Smooth muscle cell (in vitro differentiated cells): ENCODE data around the gene TKT. TPM values are rescaled to one million over a fixed set of nuclear protein-coding genes. Genes with fewer than 3 reads are reported as not detected.
A peak's percentile ranks its signal among the peaks of the same experiment; 100 is the strongest.

ENCODE experiments used
- DNase-seq: peaks from one replicate; lab custom pipeline; 2025; ENCODE audit not compliant: unreplicated experiment; lab: John Stamatoyannopoulos, UW
- H2AFZ ChIP-seq: fragments of 200-600 bp; sonication (generic); 2 replicates; pipeline ENCODE4 v1.6.0; 2016; ENCODE audit warnings: antibody characterized with exemption, low read depth, mild to moderate bottlenecking
- H3F3A ChIP-seq: fragments of 200-600 bp; sonication (generic); 2 replicates; pipeline ENCODE4 v1.6.0; 2017; ENCODE audit warnings: antibody characterized with exemption, low read depth
- H3K27ac ChIP-seq: fragments of 200-600 bp; sonication (generic); 2 replicates; pipeline ENCODE4 v1.5.1; 2016; ENCODE audit warnings: low read depth, mild to moderate bottlenecking
- H3K27me3 ChIP-seq: fragments of 200-600 bp; sonication (generic); 2 replicates; pipeline ENCODE4 v1.6.1; 2016; ENCODE audit warnings: low read depth, mild to moderate bottlenecking
- H3K36me3 ChIP-seq: fragments of 200-600 bp; sonication (generic); 2 replicates; pipeline ENCODE4 v1.5.1; 2016; ENCODE audit warnings: low read depth
- H3K4me1 ChIP-seq: fragments of 200-600 bp; sonication (generic); 2 replicates; pipeline ENCODE4 v1.5.1; 2016; ENCODE audit warnings: low read depth
- H3K4me2 ChIP-seq: fragments of 200-600 bp; sonication (generic); 2 replicates; pipeline ENCODE4 v1.6.0; 2016; ENCODE audit warnings: mild to moderate bottlenecking
- H3K4me3 ChIP-seq: fragments of 200-600 bp; sonication (generic); 2 replicates; pipeline ENCODE4 v1.5.1; 2016; ENCODE audit warnings: mild to moderate bottlenecking
- H3K79me2 ChIP-seq: fragments of 200-600 bp; sonication (generic); 2 replicates; pipeline ENCODE4 v1.6.0; 2016; ENCODE audit warnings: low read depth, mild to moderate bottlenecking
- H3K9ac ChIP-seq: fragments of 200-600 bp; sonication (generic); 2 replicates; pipeline ENCODE4 v1.6.0; 2016; ENCODE audit warnings: low read depth
- H3K9me3 ChIP-seq: fragments of 200-600 bp; sonication (generic); replicated peaks from 2 replicates; pipeline ENCODE4 v1.5.1; 2016; ENCODE audit warnings: low read depth
- H4K20me1 ChIP-seq: fragments of 200-600 bp; sonication (generic); 2 replicates; pipeline ENCODE4 v1.6.0; 2016; ENCODE audit warnings: low read depth
- CTCF ChIP-seq: fragments of 200-600 bp; sonication (generic); IDR thresholded peaks from 2 replicates; pipeline ENCODE4 v1.5.1; 2017; ENCODE audit warnings: borderline replicate concordance, mild to moderate bottlenecking, antibody characterized with exemption; ENCODE audit not compliant: insufficient read depth, poor library complexity, severe bottlenecking
- WGBS: methylation state at CpG from one replicate; pipeline ENCODE4 v1.1.7; 2016; ENCODE audit warnings: low lambda C conversion rate; 5-methylcytosine and 5-hydroxymethylcytosine counted together
- polyA plus RNA-seq: library from polyadenylated mRNA; unstranded; fragments of >200 nt; fragmentation: Nextera tagmentation; extraction: Ambion mirVana; gene quantifications from 2 replicates; pipeline ENCODE4 v1.2.1, GENCODE V29; 2016
- total RNA-seq: library from RNA; depleted of rRNA; stranded (reverse); fragments of >200 nt; gene quantifications from 2 replicates; pipeline ENCODE4 v1.2.3, GENCODE V29; 2014

The TKT gene
- total and polyA plus RNA-seq, 2 experiments from 2014 or later: 124 to 138 TPM

- peaks cover 34% of the 10 kb centered on the region for H3K79me2 ChIP-seq
- no peaks in the 10 kb centered on the region for H3K27me3 ChIP-seq
- no peak overlapping the region for H2AFZ ChIP-seq
- H3K9ac ChIP-seq: peak overlapping the region; percentile 13
- peak overlapping the region; percentile 43 for H3K4me2 ChIP-seq
- H3K4me3 ChIP-seq: no peak overlapping the region
- H3F3A ChIP-seq: peaks cover 28% of the 10 kb centered on the region
- H4K20me1 ChIP-seq: peaks cover 34% of the 10 kb centered on the region
- no peaks in the 10 kb centered on the region for H3K36me3 ChIP-seq
- DNase-seq: no peak
- H3K27ac ChIP-seq: peak overlapping the region; percentile 91
- WGBS: 96% methylated on average over 6 of the region's 6 CpGs
- peaks cover 12% of the 10 kb centered on the region for H3K4me1 ChIP-seq
- TF ChIP-seq CTCF: no peak
- H3K9me3 ChIP-seq: no peaks in the 10 kb centered on the region
Measured at GRCh38 chr3:53238051-53238850, 17.6 kb downstream of the TKT start.

- Histone ChIP-seq H4K20me1 (peaks cover 15% of the 10 kb centered on the region), H3F3A (peaks cover 28% of the 10 kb centered on the region), H3K27ac (peak overlapping the region; percentile 91), H3K9ac (peak overlapping the region; percentile 9), H3K79me2 (peaks cover 14% of the 10 kb centered on the region), H3K36me3 (no peaks in the 10 kb centered on the region), H2AFZ (no peak overlapping the region), H3K27me3 (no peaks in the 10 kb centered on the region), H3K4me3 (no peak overlapping the region), H3K4me1 (peaks cover 7% of the 10 kb centered on the region), H3K9me3 (no peaks in the 10 kb centered on the region), H3K4me2 (peak overlapping the region; percentile 56)
- WGBS: 47% methylated on average over 9 of the region's 9 CpGs
- no peak for DNase-seq
- no peak for TF ChIP-seq CTCF
Measured at GRCh38 chr3:53236112-53236841, 19.5 kb downstream of the TKT start.

- no peak overlapping the region for H2AFZ ChIP-seq
Measured at GRCh38 chr3:53235545-53235944, 20.3 kb downstream of the TKT start.

More at GRCh38 chr3:53235545-53235944, 20.3 kb downstream of the TKT start:
- DNase-seq: no peak
- Histone ChIP-seq H3K9me3 (no peaks in the 10 kb centered on the region), H3K9ac (no peak overlapping the region), H3K4me1 (peaks cover 7% of the 10 kb centered on the region), H3K36me3 (no peaks in the 10 kb centered on the region), H3K79me2 (peaks cover 8% of the 10 kb centered on the region), H3F3A (peaks cover 23% of the 10 kb centered on the region), H3K4me2 (no peak overlapping the region), H3K27me3 (no peaks in the 10 kb centered on the region), H4K20me1 (peaks cover 7% of the 10 kb centered on the region), H3K4me3 (no peak overlapping the region), H3K27ac (peak overlapping the region; percentile 91)
- TF ChIP-seq CTCF: no peak
- 76% methylated on average over 6 of the region's 6 CpGs for WGBS
